HS-27A (cell line): ENCODE results near the gene UST.
"Not testable (repeated sequence)": the region's sequence is repeated elsewhere in the genome, so short reads cannot be mapped to it uniquely, and the experiment has no call there.

Experiments
- DNase-seq: peaks from one replicate; pipeline ENCODE4 v3.0.0-alpha.2; 2012; ENCODE audit warnings: low read depth, missing footprints

Gene UST

GRCh38 chr6:149008741-149009140 lies 261.9 kb downstream of the UST start:
- DNase-seq: no peak

DNA sequence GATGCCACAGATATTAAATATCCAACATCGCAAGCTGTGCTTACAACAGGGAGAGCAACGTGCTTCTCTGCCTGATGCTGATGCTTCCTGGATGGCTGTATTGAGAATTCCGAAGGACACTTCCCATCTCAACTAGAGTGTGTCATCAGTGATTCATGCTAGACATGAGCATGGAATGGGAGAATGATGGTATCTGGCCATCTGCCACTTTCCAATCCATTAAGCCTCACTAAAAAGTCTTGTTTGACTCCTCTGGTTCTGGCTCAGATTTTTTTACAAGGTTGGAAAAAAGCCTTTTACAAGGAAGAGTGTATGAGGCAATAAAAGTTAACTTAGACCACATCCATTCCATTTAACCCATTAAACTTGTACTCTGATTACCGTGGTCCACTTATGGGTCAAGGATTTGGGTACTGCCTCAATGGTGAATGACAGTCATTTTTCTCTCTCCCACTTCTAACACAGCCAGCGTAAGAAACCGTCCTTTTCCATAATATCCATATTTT lies 265.3 kb downstream of the UST start:
- DNase-seq: peak; percentile 98

DNA sequence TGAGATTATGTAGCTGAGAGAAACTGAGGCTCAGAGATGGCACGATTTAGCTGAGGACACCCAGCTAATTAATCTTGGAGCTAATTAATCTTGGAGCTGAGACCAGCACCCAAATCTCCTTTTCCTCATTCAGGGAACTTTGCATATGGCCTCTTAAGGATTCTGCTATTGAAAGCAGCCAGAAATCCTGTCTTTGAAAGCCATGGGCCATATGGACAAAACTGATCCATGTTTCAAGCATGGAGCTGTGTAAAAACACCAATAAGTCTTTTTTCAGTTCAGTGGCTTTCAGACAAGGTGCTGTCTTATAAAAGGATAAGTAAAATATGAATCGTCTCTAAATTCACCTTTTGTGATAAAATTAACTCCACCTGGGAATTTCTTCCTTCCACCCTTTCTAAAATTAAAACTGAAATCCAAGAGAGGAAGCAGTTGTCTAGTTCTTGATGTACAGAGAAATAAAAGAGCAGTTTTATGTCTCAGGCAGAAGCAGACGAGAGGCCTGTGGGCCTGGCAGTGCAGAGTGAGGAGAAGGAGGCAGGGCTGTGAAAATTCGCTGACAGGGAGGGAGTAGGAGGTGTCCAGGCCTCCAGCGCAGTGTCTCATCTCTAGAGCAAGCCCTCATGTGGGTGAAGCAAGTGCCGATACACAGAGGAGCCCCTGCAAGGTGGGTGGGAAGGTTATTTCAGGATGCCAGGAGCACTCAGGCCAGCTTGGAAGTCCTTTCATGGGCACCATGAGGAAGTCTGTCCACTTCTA lies 266.9 kb downstream of the UST start:
- no peak for DNase-seq

DNA sequence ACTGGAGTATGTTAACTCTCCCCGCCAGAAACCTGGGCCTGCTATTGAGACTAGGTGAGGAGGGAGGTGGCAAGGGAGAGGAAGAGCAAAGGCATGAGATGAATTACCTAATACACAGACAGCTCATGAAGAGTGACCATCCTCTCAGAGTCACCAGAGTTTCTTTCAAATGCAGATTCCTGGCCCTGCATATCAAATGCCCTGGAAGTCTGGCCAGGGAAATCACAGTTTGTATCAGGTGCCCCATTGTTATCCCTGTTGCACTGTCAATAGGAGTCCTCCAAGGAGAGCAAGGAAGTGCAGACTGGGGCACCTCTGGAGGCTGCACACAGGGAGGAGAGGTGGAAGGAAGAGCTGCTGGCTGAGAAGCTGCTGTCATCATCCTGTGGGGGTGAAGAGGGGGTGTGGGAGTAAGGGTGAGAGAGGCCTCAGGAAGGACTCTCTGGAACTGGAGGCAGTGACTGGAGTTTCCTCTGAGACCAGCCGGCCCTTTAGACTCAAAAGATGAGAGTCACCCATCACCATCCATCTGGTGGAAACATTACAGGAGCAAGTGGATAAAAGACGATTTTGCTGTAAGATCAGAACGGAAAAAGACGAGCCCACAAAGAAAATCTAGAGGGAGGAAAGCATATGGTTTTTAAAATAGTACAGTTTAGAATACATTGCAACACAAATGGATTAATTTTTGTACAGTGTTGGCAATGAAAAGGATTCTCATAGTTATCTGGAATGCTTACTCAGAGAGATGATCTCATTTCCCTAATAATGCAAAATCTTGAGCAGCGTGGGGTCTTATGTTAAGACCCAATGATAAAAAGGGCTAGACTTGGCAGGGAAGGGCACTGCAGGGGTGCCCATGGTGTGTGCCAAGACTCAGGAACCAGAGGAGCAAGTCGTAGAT lies 268.1 kb downstream of the UST start:
- no peak for DNase-seq

- no peak for DNase-seq
Measured at GRCh38 chr6:149015535-149016525, 269.0 kb downstream of the UST start.

DNA sequence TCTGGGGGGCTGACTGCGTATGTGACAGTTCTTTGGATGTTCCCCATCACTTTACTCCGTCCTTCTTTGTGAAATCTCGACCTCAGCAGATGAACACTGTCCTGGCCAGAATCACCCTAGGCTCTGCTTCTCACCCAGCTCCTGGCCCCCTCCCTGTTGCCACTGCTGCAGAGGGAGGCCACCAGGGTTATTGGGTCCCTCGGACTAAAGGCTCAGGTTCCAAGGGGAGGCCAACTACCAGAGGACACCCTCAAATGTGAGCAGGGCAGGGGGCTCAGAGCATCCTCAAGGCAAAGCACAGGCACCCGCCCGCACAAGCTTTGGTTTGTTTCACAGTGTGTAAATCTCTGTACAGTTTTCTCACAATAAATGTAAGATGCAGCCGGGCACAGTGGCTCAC lies 269.9 kb downstream of the UST start:
- no peak for DNase-seq

GRCh38 chr6:149020319-149020718 lies 273.5 kb downstream of the UST start:
- no peak for DNase-seq

GRCh38 chr6:149024361-149024760 lies 277.5 kb downstream of the UST start:
- DNase-seq: no peak

- no peak for DNase-seq
Measured at GRCh38 chr6:149025061-149025460, 278.2 kb downstream of the UST start.

DNA sequence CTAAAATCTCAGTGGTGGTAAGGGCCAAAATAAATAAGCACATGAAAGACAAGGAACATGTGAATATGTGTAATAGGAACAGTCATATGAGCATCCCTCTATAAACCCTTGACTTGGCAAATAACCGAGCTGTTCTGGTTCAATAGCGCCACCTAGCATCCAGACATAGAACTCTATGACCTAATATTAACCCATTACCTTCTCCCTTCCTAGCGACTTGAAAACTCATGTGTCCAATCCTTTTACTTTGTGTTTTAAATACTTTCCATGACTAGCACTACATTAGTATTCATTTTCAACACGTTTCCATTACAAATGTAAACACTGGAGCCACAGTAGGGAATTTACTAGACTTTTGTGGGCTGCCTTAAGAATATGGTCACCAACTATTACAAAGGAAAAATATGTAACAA lies 279.7 kb downstream of the UST start:
- peak; percentile 91 for DNase-seq

- DNase-seq: no peak
Measured at GRCh38 chr6:149027484-149027883, 280.7 kb downstream of the UST start.

DNA sequence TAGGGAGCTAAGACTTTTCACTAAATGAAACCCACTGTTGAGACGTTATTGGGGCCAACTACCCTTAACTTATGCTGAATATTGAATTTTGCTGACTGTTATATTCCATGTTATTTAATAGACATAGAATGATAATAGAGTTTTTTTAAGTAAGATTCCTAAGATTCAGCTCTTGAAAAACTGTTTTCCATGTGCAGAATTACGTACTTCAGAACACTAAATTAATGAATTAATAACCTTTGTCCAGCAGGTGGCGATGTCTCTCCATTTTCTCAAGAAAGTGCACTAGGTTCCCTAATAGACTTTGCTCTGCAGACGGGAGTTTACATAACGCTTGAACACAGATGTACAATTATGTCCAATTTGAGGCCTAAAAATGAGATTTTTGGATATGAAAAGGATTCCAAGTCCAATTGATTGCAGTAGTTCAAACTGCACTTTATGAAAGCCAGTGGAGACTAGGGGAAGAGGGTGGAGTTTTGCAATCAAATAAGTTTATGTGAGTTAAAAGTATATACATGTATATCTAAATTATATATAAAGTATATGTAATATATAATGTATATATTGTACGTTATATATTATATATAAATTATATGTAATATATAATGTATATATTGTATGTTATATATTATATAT lies 282.1 kb downstream of the UST start:
- peak; percentile 84 for DNase-seq

- DNase-seq: no peak
Measured at GRCh38 chr6:149031201-149031858, 284.5 kb downstream of the UST start.

DNA sequence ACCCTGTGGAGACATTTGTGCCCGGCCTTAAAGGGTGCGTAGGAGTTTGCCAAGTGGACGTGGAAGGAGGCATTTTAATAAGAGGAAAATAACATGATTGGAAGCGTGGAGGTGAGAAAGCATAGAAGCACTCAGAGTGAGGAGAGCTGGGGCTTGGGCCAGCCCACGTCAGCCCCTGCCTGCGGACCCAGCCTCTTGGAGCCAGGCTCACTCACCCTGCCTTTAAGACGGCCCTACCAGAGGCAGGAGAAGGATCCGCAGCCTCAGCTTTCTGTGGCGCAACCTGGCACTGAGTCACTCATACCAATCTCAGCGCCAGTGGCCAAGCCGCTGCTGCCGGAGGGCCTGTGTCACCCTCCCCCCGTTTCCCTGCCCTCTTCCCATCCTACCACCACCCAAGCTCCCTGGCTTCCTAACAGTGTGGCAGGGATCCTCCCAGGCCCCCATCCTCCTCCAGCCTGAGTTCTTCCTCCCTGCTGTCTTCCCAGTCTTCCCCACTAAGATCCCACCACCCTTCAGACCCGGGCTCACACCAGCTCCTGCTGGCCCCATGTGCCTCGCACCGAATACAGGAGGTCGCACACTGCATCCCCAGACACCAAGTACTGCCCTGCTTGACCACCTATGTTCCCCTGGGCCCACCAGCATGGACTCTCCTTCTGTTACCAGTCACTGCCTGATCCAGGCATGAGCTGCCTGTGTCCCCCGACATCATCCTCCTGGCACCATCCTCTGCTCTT lies 285.2 kb downstream of the UST start:
- peak; percentile 84 for DNase-seq

DNA sequence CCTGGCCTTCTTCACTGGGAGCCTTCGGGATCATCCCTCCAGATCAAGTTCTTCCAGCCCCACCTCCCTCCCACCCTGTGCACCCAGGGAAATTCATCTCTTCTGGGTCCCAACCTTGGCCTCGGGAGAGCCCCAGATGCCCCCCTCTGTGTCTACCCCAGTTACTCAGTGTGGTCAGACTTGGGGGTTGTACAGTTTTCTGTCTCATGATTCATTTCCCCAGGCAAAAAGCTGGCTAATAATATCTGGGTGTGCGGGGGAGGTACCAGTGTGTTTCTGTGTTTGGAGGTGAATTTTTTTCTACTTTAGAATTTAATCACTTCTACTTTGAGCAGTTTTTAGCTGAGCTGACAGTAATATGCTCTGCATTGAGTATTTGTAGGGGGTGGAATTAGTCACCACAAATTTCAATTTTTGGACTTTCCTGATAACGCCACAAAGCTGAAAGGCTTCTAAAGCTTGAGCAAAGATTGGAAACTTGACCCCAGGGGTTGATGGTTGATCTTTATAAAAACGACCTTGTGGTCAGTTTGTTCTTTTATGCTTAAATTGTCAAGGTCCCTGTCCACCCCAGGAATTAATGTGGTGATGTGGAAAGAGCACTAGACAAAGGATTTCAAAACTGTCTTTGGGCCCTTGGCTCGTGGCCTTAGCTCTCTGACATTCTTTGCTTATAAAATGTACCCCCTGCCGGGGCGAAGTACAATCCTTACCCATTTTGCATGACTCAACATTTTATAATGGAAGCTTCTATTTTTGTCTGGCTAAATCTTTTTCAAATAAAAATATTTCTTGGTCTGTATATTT lies 286.0 kb downstream of the UST start:
- peak; percentile 78 for DNase-seq

DNA sequence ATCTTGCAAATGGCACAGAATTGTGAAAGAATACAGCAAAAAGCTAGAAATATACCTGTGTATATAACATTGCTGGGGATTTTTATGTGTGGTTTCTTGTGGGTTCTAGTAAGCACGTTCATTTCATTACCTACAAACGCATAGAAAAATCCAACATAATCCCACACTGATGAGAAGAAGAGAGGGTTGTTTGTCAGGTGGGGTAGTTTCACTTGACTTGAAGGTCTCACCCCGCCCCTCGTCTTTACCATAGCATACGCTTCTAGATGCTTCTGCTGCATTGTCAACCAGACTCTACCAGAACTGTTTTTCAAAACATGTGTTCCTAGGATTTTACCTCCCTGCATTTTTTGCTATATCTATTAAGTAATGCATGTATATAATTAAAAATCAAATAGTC lies 286.6 kb downstream of the UST start:
- no peak for DNase-seq

- no peak for DNase-seq
Measured at GRCh38 chr6:149035766-149036165, 288.9 kb downstream of the UST start.

DNA sequence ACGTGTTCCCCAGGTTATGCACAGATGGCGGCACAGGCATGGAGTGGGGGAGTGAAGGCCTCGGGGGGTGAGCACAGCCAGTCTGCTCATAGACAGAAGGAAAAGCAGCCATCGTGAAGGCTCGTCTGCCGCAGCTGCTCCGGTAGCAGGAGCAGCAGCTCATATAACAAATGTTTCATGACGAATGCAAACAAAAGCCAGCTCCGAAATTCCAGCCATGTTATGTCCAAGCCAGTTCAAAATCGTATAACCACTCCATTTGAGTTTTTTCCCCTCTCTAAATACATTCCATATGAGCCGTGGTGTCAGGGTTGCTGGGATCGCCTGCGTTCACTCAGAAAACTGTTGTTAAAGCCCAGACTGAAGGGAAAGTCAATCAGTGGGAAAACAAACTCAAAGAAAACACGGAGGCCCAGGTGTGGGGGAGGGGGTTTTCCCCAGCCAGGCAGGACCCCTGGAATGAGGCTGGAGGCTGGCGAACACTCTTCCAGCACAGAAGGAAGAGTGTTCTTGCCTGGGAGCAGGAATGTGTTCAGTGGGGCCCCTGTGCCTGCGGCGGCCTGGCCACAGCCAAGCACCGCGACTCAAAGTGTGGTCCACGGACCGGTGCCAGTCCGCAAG lies 290.3 kb downstream of the UST start:
- DNase-seq: no peak

DNA sequence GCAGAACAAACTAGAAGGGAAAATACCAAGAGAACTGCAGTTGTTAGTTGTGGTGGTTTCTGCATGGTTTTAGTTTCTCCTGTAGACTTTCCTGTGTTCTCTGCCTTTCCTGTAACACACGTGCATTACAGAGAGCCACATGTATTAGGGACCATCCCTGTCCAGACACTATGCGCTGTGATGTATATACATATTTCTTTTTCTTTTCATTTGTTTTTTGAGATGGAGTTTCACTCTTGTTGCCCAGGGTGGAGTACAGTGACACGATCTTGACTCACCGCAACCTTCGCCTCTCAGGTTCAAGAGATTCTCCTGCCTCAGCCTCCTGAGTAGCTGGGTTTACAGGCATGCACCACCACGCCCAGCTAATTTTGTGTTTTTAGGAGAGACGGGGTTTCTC lies 292.2 kb downstream of the UST start:
- not testable (repeated sequence) for DNase-seq
